Neuron (in vitro differentiated cells): Measurements from ENCODE around the gene ZBTB17.

ENCODE experiments used
- H2AFZ ChIP-seq: one replicate; pipeline ENCODE4 v1.6.1; 2013; ENCODE audit warnings: low read depth, mild to moderate bottlenecking, inconsistent platforms, low read length, moderate library complexity
- H3K27me3 ChIP-seq: one replicate; pipeline ENCODE4 v1.6.1; 2013; ENCODE audit warnings: low read length; ENCODE audit not compliant: insufficient read depth
- H3K36me3 ChIP-seq: one replicate; pipeline ENCODE4 v1.6.1; 2013; ENCODE audit warnings: low read length; ENCODE audit not compliant: insufficient read depth
- H3K4me1 ChIP-seq: one replicate; pipeline ENCODE4 v1.6.1; 2013; ENCODE audit warnings: low read length; ENCODE audit not compliant: insufficient read depth
- H3K4me3 ChIP-seq: 2 replicates; pipeline ENCODE4 v1.5.1; 2013; ENCODE audit warnings: mild to moderate bottlenecking, low read length, moderate library complexity
- H3K9me3 ChIP-seq: one replicate; pipeline ENCODE4 v1.6.1; 2013; ENCODE audit warnings: low read length

Gene ZBTB17

DNA sequence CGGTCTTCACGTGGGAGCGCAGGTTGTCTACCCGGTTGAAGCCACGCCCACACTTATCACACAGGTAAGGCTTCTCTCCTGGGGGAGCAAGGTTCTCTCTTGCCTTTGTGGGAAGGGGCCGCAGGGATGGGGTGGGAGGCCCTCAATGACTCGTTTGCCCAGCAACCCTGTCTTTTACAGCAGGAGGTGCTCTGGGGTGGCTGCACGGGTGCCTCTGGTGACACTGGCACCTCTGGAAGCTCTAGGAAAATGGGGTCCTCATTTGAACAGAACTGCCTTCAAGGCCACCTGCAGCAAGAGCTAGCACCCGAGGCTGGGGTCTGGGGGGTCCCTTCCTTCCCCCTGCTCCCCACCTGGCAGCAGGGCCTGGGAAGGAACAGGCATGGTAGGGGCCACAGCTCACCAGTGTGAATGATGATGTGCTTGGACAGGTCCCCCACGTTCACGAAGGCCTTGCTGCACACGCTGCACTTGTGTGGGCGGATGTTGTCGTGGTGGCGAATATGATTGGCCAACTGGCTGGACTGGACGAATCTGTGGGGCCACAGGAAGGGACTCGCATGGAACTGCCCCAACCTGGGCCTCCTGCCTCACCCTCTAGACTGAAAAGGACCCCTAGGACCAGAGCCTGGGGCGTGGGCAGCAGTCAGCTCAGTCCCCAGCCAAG lies 33.1 kb downstream of the ZBTB17 start:
- no peak overlapping the region for H3K4me3 ChIP-seq
- no peaks in the 10 kb centered on the region for H3K27me3 ChIP-seq
- peaks cover 92% of the 10 kb centered on the region for H3K36me3 ChIP-seq

DNA sequence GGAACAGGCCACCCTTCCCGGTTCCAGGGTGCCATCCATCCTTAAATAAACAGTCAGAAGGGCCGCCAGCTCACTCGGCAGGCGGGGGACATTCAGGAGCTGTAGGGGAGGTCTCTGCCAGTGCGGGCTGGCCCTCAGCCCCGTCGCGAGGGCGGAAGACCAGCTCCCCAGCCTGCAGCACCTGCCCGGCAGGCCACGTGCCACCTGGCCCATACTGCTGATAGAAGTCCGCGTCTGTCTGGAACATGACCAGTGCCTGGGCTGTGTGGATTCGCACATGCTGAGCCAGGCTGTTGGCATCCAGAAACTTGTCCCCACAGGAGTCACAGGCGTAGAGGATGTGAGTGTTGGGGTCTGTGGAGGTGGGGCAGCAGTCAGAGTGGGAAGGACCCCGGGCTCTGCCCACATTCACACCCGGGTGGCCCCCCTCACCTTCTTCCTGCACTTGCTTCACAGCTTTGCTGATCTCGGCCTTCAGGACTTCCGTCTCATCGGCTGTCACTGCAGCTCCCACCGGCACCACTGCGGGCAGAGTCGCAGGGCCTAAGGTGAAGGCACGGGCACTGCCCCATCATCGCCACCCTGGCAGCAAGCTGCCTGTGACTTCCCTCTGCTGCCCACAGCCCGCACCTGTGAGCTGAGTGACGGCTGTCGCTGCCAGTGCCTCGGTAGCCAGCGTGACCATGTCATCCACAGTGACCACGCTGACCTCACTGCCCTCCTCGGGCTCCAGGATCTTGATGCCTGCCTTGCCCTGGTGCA lies 33.8 kb downstream of the ZBTB17 start:
- Histone ChIP-seq H3K36me3 (peaks cover 92% of the 10 kb centered on the region), H3K4me3 (no peak overlapping the region), H3K27me3 (no peaks in the 10 kb centered on the region), H3K9me3 (no peaks in the 10 kb centered on the region), H2AFZ (no peak overlapping the region), H3K4me1 (peaks cover 4% of the 10 kb centered on the region)

More for the DNA sequence above, 33.1 kb downstream of the ZBTB17 start:
- Histone ChIP-seq H3K9me3 (no peaks in the 10 kb centered on the region), H3K4me1 (peaks cover 4% of the 10 kb centered on the region), H2AFZ (no peak overlapping the region)

DNA sequence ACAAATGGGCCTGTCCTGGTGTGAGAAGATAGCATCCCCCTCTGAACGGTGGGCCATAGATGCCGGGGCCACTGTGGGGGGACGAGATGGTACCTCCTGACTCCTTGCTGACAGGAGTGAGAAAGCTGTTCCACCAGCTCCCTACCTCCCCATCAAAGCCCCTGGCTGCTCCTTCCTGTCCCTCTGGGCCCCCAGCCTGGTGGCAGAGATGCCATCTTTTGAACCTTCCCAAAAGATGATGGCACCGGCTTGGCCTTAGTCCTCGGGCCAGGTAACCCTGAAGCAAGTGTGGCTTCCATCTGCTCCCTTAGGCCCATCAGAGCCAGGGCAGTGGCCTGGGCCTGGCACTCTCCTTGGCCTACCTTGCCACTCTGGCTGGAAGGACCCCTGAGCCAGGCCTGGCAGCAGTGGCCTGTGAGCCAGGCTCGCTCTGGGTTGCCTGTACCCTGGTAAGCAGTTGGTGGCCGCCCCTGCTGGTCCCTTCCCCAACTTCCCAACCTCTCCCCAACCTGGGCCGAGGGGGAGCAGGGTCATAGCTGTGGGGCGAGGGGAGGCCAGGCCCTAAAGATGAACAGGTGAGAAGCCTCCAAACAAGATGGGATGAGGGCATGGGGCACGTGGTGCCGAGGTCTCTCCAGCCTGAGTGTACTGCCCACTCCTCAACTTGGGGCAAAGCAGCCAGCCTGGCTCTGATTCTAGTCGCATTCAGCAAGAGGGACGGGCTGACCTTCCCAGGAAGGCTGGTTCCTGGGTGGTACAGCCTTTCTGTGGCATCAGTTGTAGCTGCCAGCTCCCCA lies 34.7 kb downstream of the ZBTB17 start:
- H2AFZ ChIP-seq = no peak overlapping the region
- no peaks in the 10 kb centered on the region for H3K9me3 ChIP-seq
- no peaks in the 10 kb centered on the region for H3K27me3 ChIP-seq
- peaks cover 94% of the 10 kb centered on the region for H3K36me3 ChIP-seq
- peaks cover 4% of the 10 kb centered on the region for H3K4me1 ChIP-seq
- H3K4me3 ChIP-seq = no peak overlapping the region

GRCh38 chr1:15940110-15941043 lies 35.5 kb downstream of the ZBTB17 start:
- peaks cover 4% of the 10 kb centered on the region for H3K4me1 ChIP-seq
- H2AFZ ChIP-seq = no peak overlapping the region
- no peak overlapping the region for H3K4me3 ChIP-seq
- H3K9me3 ChIP-seq = no peaks in the 10 kb centered on the region
- H3K36me3 ChIP-seq = peaks cover 93% of the 10 kb centered on the region
- no peaks in the 10 kb centered on the region for H3K27me3 ChIP-seq

DNA sequence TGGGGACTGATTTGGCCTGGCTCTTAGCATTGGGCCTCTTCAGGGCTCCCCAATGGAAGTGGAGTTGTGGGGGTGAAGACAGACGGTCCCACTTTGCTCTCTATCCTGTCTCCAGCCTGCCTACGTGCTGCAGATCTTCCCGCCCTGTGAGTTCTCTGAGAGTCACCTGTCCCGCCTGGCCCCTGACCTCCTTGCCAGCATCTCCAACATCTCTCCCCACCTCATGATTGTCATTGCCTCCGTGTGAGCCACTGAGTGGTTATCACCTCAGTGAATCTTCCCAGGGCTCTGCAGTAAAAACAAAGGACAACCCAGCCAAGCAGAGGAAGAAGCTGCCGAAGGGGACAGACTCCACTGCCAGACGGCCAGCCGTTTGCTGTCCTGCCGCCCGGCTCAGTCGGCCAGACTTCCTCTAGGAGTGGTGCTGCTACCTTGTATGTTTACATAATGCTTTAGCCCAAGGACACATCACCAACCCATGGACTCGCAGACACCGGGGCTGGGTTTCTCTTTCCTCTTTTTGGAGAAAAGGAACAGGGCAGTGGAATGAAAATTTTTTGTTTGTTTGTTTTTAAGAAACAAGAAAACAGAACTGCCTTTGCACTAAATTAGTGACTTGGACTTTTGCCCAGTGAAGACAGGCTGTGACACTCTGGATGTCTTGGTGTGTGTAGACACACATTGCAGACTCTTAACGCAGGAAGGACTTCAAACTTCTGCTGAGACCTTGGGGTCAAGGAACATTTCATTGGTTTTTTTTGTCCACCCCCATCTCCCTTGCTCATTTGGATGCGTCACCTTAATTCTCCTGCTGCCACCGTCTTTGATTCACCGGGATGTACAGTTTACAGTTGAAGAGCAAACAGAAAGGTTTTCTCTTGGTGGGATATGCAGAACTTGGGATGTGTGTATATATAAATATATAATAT lies 36.5 kb downstream of the ZBTB17 start:
- Histone ChIP-seq H3K27me3 (no peaks in the 10 kb centered on the region), H3K4me3 (no peak overlapping the region), H2AFZ (no peak overlapping the region), H3K4me1 (peaks cover 4% of the 10 kb centered on the region), H3K9me3 (no peaks in the 10 kb centered on the region), H3K36me3 (peaks cover 93% of the 10 kb centered on the region)

- H3K36me3 ChIP-seq = peaks cover 93% of the 10 kb centered on the region
- peaks cover 4% of the 10 kb centered on the region for H3K4me1 ChIP-seq
- no peak overlapping the region for H2AFZ ChIP-seq
- H3K4me3 ChIP-seq = no peak overlapping the region
- H3K27me3 ChIP-seq = no peaks in the 10 kb centered on the region
- H3K9me3 ChIP-seq = no peaks in the 10 kb centered on the region
These were observed 37.2 kb downstream of the ZBTB17 start for GRCh38 chr1:15938628-15939161.

DNA sequence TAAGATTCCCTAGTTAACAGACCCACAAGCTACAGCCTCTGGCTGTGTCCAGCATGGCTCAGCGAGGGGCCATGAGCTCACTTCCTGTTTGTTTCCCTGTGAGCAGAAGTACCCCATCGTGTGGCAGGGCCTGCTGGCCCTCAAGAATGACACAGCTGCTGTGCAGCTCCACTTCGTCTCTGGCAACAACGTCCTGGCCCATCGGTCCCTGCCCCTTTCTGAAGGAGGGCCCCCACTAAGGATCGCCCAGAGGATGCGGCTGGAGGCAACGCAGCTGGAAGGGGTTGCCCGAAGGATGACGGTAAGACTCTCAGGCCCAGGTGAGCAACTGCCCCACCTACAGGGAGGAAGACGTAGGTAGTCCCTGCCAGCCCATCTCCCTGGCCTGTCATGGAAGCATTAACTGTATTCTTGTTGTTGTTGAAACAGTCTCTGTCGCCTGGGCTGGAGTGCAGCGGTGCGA lies 38.2 kb downstream of the ZBTB17 start:
- no peaks in the 10 kb centered on the region for H3K9me3 ChIP-seq
- peaks cover 93% of the 10 kb centered on the region for H3K36me3 ChIP-seq
- no peak overlapping the region for H3K4me3 ChIP-seq
- no peak overlapping the region for H2AFZ ChIP-seq
- H3K27me3 ChIP-seq = no peaks in the 10 kb centered on the region
- peaks cover 4% of the 10 kb centered on the region for H3K4me1 ChIP-seq

GRCh38 chr1:15937146-15937545 lies 38.8 kb downstream of the ZBTB17 start:
- H3K4me3 ChIP-seq = no peak overlapping the region
- H3K4me1 ChIP-seq = peaks cover 4% of the 10 kb centered on the region
- H2AFZ ChIP-seq = no peak overlapping the region
- H3K27me3 ChIP-seq = no peaks in the 10 kb centered on the region
- H3K36me3 ChIP-seq = peaks cover 94% of the 10 kb centered on the region
- no peaks in the 10 kb centered on the region for H3K9me3 ChIP-seq

DNA sequence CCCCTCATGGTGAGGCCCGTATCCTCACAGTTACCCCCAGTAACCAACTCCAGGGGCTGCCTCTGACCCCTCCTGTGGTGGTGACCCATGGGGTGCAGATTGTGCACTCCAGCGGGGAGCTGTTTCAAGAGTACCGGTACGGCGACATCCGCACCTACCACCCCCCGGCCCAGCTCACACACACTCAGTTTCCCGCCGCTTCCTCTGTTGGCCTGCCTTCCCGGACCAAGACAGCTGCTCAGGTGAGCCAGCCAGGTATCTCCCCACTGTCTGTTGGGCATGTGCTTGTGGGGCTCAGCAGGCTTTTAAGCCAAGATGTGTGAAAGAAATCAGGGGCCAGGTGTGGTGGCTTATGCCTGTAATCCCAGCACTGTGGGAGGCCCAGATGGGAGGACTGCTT lies 39.9 kb downstream of the ZBTB17 start:
- peaks cover 94% of the 10 kb centered on the region for H3K36me3 ChIP-seq

GRCh38 chr1:15935056-15935950 lies 40.6 kb downstream of the ZBTB17 start:
- H3K4me3 ChIP-seq = no peak overlapping the region
- H2AFZ ChIP-seq = no peak overlapping the region
- peaks cover 94% of the 10 kb centered on the region for H3K36me3 ChIP-seq
- H3K9me3 ChIP-seq = no peaks in the 10 kb centered on the region
- H3K27me3 ChIP-seq = no peaks in the 10 kb centered on the region
- peaks cover 4% of the 10 kb centered on the region for H3K4me1 ChIP-seq

More for the DNA sequence above, 39.9 kb downstream of the ZBTB17 start:
- H3K4me3 ChIP-seq = no peak overlapping the region
- H3K4me1 ChIP-seq = peaks cover 4% of the 10 kb centered on the region
- H2AFZ ChIP-seq = no peak overlapping the region
- no peaks in the 10 kb centered on the region for H3K27me3 ChIP-seq
- H3K9me3 ChIP-seq = no peaks in the 10 kb centered on the region
